Adipocyte (in vitro differentiated cells): Measurements from ENCODE around the gene DLGAP1.

Source experiments
- DNase-seq: peaks from one replicate; pipeline ENCODE4 v3.0.0-alpha.2; 2015; ENCODE audit warnings: low read depth
- H3K27me3 ChIP-seq: replicated peaks from 2 replicates; pipeline ENCODE4 v1.7.0; 2013; ENCODE audit warnings: mild to moderate bottlenecking, low read length, moderate library complexity; ENCODE audit not compliant: control insufficient read depth, insufficient read depth
- H3K36me3 ChIP-seq: 2 replicates; pipeline ENCODE4 v1.7.0; 2013; ENCODE audit warnings: low read length, mild to moderate bottlenecking, moderate library complexity; ENCODE audit not compliant: control insufficient read depth, insufficient read depth, severe bottlenecking
- H3K4me1 ChIP-seq: 2 replicates; pipeline ENCODE4 v1.7.0; 2013; ENCODE audit warnings: mild to moderate bottlenecking, low read length, moderate library complexity; ENCODE audit not compliant: control insufficient read depth, insufficient read depth
- H3K4me3 ChIP-seq: 2 replicates; pipeline ENCODE4 v1.7.0; 2013; ENCODE audit warnings: mild to moderate bottlenecking, low read length, moderate library complexity
- H3K9ac ChIP-seq: 2 replicates; pipeline ENCODE4 v1.7.0; 2013; ENCODE audit warnings: mild to moderate bottlenecking, low read length, moderate library complexity
- H3K9me3 ChIP-seq: 2 replicates; pipeline ENCODE4 v1.7.0; 2013; ENCODE audit warnings: mild to moderate bottlenecking, low read length, moderate library complexity; ENCODE audit not compliant: control insufficient read depth

The DLGAP1 gene

GRCh38 chr18:4204438-4204720, 250.7 kb downstream of the DLGAP1 start:
- Histone ChIP-seq H3K27me3 (no peaks in the 10 kb centered on the region), H3K36me3 (no peaks in the 10 kb centered on the region), H3K9me3 (no peaks in the 10 kb centered on the region), H3K9ac (no peak overlapping the region), H3K4me1 (no peaks in the 10 kb centered on the region), H3K4me3 (no peak overlapping the region)
- no peak for DNase-seq

GRCh38 chr18:4203568-4204437, 251.3 kb downstream of the DLGAP1 start:
- no peak overlapping the region for H3K9ac ChIP-seq
- H3K9me3 ChIP-seq: no peaks in the 10 kb centered on the region
- H3K4me1 ChIP-seq: no peaks in the 10 kb centered on the region
- H3K36me3 ChIP-seq: no peaks in the 10 kb centered on the region
- H3K27me3 ChIP-seq: no peaks in the 10 kb centered on the region
- no peak overlapping the region for H3K4me3 ChIP-seq
- no peak for DNase-seq

GRCh38 chr18:4200399-4200798, 254.7 kb downstream of the DLGAP1 start:
- H3K4me3 ChIP-seq: no peak overlapping the region
- no peaks in the 10 kb centered on the region for H3K4me1 ChIP-seq
- H3K27me3 ChIP-seq: no peaks in the 10 kb centered on the region
- no peaks in the 10 kb centered on the region for H3K36me3 ChIP-seq
- no peak overlapping the region for H3K9ac ChIP-seq
- no peaks in the 10 kb centered on the region for H3K9me3 ChIP-seq
- no peak for DNase-seq

GRCh38 chr18:4198956-4199355, 256.2 kb downstream of the DLGAP1 start:
- Histone ChIP-seq H3K9ac (no peak overlapping the region), H3K9me3 (no peaks in the 10 kb centered on the region), H3K36me3 (no peaks in the 10 kb centered on the region), H3K4me1 (no peaks in the 10 kb centered on the region), H3K4me3 (no peak overlapping the region), H3K27me3 (no peaks in the 10 kb centered on the region)
- no peak for DNase-seq

- Histone ChIP-seq H3K4me3 (no peak overlapping the region), H3K9ac (no peak overlapping the region), H3K9me3 (no peaks in the 10 kb centered on the region), H3K36me3 (no peaks in the 10 kb centered on the region), H3K27me3 (no peaks in the 10 kb centered on the region), H3K4me1 (no peaks in the 10 kb centered on the region)
- DNase-seq: no peak
Observed at GRCh38 chr18:4196351-4196750, 258.8 kb downstream of the DLGAP1 start.

GRCh38 chr18:4193086-4193485, 262.0 kb downstream of the DLGAP1 start:
- no peaks in the 10 kb centered on the region for H3K4me1 ChIP-seq
- H3K4me3 ChIP-seq: no peak overlapping the region
- no peak overlapping the region for H3K9ac ChIP-seq
- no peak for DNase-seq
- H3K9me3 ChIP-seq: no peaks in the 10 kb centered on the region
- H3K27me3 ChIP-seq: no peaks in the 10 kb centered on the region
- H3K36me3 ChIP-seq: no peaks in the 10 kb centered on the region

GRCh38 chr18:4181882-4182568, 273.1 kb downstream of the DLGAP1 start:
- H3K4me1 ChIP-seq: no peaks in the 10 kb centered on the region
- no peaks in the 10 kb centered on the region for H3K36me3 ChIP-seq
- no peaks in the 10 kb centered on the region for H3K9me3 ChIP-seq
- no peaks in the 10 kb centered on the region for H3K27me3 ChIP-seq
- DNase-seq: no peak
- no peak overlapping the region for H3K9ac ChIP-seq
- H3K4me3 ChIP-seq: no peak overlapping the region

- Histone ChIP-seq H3K36me3 (no peaks in the 10 kb centered on the region), H3K4me3 (no peak overlapping the region), H3K4me1 (no peaks in the 10 kb centered on the region), H3K9ac (no peak overlapping the region), H3K27me3 (no peaks in the 10 kb centered on the region), H3K9me3 (no peaks in the 10 kb centered on the region)
- DNase-seq: no peak
Observed at GRCh38 chr18:4181086-4181485, 274.0 kb downstream of the DLGAP1 start.

- DNase-seq: no peak
Observed at GRCh38 chr18:4172196-4173100, 282.7 kb downstream of the DLGAP1 start.

GRCh38 chr18:4157352-4157751, 297.8 kb downstream of the DLGAP1 start:
- no peaks in the 10 kb centered on the region for H3K27me3 ChIP-seq
- H3K36me3 ChIP-seq: no peaks in the 10 kb centered on the region
- H3K4me1 ChIP-seq: no peaks in the 10 kb centered on the region
- DNase-seq: no peak
- no peak overlapping the region for H3K9ac ChIP-seq
- no peak overlapping the region for H3K4me3 ChIP-seq
- H3K9me3 ChIP-seq: no peaks in the 10 kb centered on the region

More at GRCh38 chr18:4172196-4173100, 282.7 kb downstream of the DLGAP1 start:
- H3K36me3 ChIP-seq: no peaks in the 10 kb centered on the region
- no peaks in the 10 kb centered on the region for H3K27me3 ChIP-seq
- no peak overlapping the region for H3K9ac ChIP-seq
- H3K9me3 ChIP-seq: no peaks in the 10 kb centered on the region
- no peak overlapping the region for H3K4me3 ChIP-seq
- no peaks in the 10 kb centered on the region for H3K4me1 ChIP-seq

GRCh38 chr18:4146797-4147196, 308.3 kb downstream of the DLGAP1 start:
- no peak overlapping the region for H3K9ac ChIP-seq
- H3K27me3 ChIP-seq: no peaks in the 10 kb centered on the region
- no peaks in the 10 kb centered on the region for H3K4me1 ChIP-seq
- no peaks in the 10 kb centered on the region for H3K9me3 ChIP-seq
- no peak overlapping the region for H3K4me3 ChIP-seq
- no peak for DNase-seq
- H3K36me3 ChIP-seq: no peaks in the 10 kb centered on the region
